ENCODE measurements around the gene C3orf22. TPM values are rescaled to one million over a fixed set of nuclear protein-coding genes. Genes with fewer than 3 reads are reported as not detected.

Gene C3orf22
- total RNA-seq, 4 donors from 2014 or later = not detected

GRCh38 chr3:126542340-126543241, 16.1 kb downstream of the C3orf22 start:
- TF ChIP-seq, protein P1, sequence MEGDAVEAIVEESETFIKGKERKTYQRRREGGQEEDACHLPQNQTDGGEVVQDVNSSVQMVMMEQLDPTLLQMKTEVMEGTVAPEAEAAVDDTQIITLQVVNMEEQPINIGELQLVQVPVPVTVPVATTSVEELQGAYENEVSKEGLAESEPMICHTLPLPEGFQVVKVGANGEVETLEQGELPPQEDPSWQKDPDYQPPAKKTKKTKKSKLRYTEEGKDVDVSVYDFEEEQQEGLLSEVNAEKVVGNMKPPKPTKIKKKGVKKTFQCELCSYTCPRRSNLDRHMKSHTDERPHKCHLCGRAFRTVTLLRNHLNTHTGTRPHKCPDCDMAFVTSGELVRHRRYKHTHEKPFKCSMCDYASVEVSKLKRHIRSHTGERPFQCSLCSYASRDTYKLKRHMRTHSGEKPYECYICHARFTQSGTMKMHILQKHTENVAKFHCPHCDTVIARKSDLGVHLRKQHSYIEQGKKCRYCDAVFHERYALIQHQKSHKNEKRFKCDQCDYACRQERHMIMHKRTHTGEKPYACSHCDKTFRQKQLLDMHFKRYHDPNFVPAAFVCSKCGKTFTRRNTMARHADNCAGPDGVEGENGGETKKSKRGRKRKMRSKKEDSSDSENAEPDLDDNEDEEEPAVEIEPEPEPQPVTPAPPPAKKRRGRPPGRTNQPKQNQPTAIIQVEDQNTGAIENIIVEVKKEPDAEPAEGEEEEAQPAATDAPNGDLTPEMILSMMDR (IDR thresholded peaks at IDR 0.05) = no peak
- no peak for TF ChIP-seq POLR2A (IDR thresholded peaks at IDR 0.05)
- DNase-seq (ENCODE audit: low spot score in 2 of 2) = peak in 1 of 2 donors; percentile 83
- WGBS, 2 donors = 85% methylated on average over 36 to 49 of the region's 57 CpGs
- no peak overlapping the region for H3K4me3 ChIP-seq (ENCODE audit: low read depth, poor library complexity, severe bottlenecking)
- intact Hi-C loops (cut with DNase I; ENCODE audit: low total_unique reads) = no loop called here

DNA sequence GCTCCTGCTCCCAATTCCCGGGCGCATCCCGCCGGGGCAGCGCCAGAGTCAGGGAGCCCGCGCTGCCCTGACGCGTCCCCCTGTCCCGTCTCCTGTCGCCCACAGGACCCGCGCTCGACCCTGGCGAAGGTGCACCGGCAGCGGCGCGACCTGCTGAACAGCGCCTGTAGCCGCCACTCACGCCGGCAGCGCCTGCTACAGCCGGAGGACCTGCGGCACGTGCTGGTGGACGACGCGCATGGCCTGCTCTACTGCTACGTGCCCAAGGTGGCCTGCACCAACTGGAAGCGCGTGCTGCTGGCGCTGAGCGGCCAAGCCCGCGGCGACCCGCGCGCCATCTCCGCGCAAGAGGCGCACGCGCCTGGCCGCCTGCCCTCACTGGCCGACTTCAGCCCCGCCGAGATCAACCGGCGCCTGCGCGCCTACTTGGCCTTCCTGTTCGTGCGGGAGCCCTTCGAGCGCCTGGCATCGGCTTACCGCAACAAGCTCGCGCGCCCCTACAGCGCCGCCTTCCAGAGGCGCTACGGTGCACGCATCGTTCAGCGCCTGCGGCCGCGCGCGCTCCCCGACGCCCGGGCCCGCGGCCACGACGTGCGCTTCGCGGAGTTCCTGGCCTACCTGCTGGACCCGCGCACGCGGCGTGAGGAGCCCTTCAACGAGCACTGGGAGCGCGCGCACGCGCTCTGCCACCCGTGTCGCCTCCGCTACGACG, 16.9 kb downstream of the C3orf22 start:
- DNase-seq (ENCODE audit: low spot score in 2 of 2) = peak in 1 of 2 donors; percentile 69
- no peak overlapping the region for H3K4me3 ChIP-seq (ENCODE audit: low read depth, poor library complexity, severe bottlenecking)
- intact Hi-C loops (cut with DNase I; ENCODE audit: low total_unique reads) = no loop called here
- WGBS, 2 donors = 53% methylated on average over 89 of the region's 101 CpGs; no CpG with 5 or more reads in 1 of the 2 donors
- TF ChIP-seq, protein P1 (IDR thresholded peaks at IDR 0.05) = no peak
- TF ChIP-seq POLR2A (IDR thresholded peaks at IDR 0.05) = no peak

DNA sequence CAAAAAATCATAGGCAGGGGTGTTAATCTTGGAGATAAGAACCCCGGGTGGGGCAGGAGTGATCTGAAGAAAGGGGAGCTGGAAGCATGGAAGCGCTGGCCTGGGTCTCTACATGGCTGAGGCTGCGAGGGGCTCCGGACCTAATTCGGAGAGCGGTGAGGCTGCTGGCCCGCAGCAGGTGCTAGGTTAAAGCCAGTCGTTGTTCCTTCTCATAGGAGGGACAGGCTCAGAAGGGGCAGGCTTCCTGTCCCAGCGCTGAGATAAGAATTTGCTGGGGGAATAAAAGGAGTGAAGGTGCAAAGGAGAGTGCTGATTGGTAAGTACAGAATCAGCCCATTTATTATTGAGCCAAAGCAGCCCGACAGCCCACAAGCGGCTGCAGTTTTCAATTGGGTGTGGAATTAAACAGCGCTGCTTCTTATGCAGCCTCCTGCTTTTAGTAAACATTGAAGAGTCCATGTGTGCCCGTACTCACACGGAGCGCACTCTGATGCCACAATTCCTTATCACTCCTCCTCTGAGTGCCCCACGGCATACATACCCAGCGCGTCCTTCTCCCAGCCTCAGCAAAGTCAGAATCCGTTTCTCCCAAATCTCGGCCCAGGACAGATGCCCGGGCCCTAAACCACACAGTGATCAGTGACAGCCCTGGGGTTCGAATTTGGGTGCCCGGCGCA, 17.6 kb downstream of the C3orf22 start:
- DNase-seq (ENCODE audit: low spot score in 2 of 2) = peak in 1 of 2 donors; percentile 80
- TF ChIP-seq, protein P1 (IDR thresholded peaks at IDR 0.05) = no peak
- no peak for TF ChIP-seq POLR2A (IDR thresholded peaks at IDR 0.05)
- no peak overlapping the region for H3K4me3 ChIP-seq (ENCODE audit: low read depth, poor library complexity, severe bottlenecking)
- 63 to 70% methylated on average over 23 to 24 of the region's 24 CpGs for WGBS, 2 donors
- intact Hi-C loops (cut with DNase I; ENCODE audit: low total_unique reads) = no loop called here

GRCh38 chr3:126540342-126540849, 18.3 kb downstream of the C3orf22 start:
- intact Hi-C loops (cut with DNase I; ENCODE audit: low total_unique reads) = no loop called here
- WGBS, 2 donors = 7 to 15% methylated on average over 9 of the region's 9 CpGs
- peak in 1 of 2 donors; percentile 83 for DNase-seq (ENCODE audit: low spot score in 2 of 2)
- H3K4me3 ChIP-seq (ENCODE audit: low read depth, poor library complexity, severe bottlenecking) = no peak overlapping the region
- TF ChIP-seq, protein P1 (IDR thresholded peaks at IDR 0.05) = no peak
- TF ChIP-seq POLR2A (IDR thresholded peaks at IDR 0.05) = no peak

GRCh38 chr3:126539558-126540250, 19.0 kb downstream of the C3orf22 start:
- TF ChIP-seq, protein P1 (IDR thresholded peaks at IDR 0.05) = no peak
- no peak for TF ChIP-seq POLR2A (IDR thresholded peaks at IDR 0.05)
- 88 to 94% methylated on average over 10 of the region's 10 CpGs for WGBS, 2 donors
- peak in 1 of 2 donors; percentile 32 for DNase-seq (ENCODE audit: low spot score in 2 of 2)
- intact Hi-C loops (cut with DNase I; ENCODE audit: low total_unique reads) = no loop called here
- no peak overlapping the region for H3K4me3 ChIP-seq (ENCODE audit: low read depth, poor library complexity, severe bottlenecking)
